ENCODE results near the gene PACSIN1.

Gene PACSIN1

GRCh38 chr6:34439442-34439841, 26.4 kb upstream of the PACSIN1 start:
- no peak for ATAC-seq (replicated peaks)
- Mint-ChIP-seq H3K4me3 (no peak overlapping the region), H3K4me1 (ENCODE audit: low read depth in 2 of 2) (peaks cover 0 to 1% of the 10 kb centered on the region in 2 donors), H3K9me3 (no peaks in the 10 kb centered on the region), H3K27me3 (no peaks in the 10 kb centered on the region), H3K27ac (no peak overlapping the region), H3K36me3 (ENCODE audit: insufficient read depth) (no peaks in the 10 kb centered on the region)
- DNase-seq: no peak

- Mint-ChIP-seq H3K9me3 (no peaks in the 10 kb centered on the region), H3K27ac (no peak overlapping the region), H3K4me3 (no peak overlapping the region), H3K4me1 (ENCODE audit: low read depth in 2 of 2) (peaks cover 0 to 1% of the 10 kb centered on the region in 2 donors), H3K36me3 (ENCODE audit: insufficient read depth) (no peaks in the 10 kb centered on the region), H3K27me3 (no peaks in the 10 kb centered on the region)
- ATAC-seq (replicated peaks) (no peak), DNase-seq (no peak)
Observed at GRCh38 chr6:34441526-34441925, 24.4 kb upstream of the PACSIN1 start.

GRCh38 chr6:34445313-34445860, 20.5 kb upstream of the PACSIN1 start:
- no peak overlapping the region for H3K27ac Mint-ChIP-seq
- ATAC-seq (replicated peaks): no peak
- H3K27me3 Mint-ChIP-seq: no peaks in the 10 kb centered on the region
- H3K9me3 Mint-ChIP-seq: no peaks in the 10 kb centered on the region
- H3K4me3 Mint-ChIP-seq: no peak overlapping the region
- DNase-seq: no peak
- no peaks in the 10 kb centered on the region for H3K36me3 Mint-ChIP-seq (ENCODE audit: insufficient read depth)
- peaks cover 0 to 1% of the 10 kb centered on the region in 2 donors for H3K4me1 Mint-ChIP-seq (ENCODE audit: low read depth in 2 of 2)

DNA sequence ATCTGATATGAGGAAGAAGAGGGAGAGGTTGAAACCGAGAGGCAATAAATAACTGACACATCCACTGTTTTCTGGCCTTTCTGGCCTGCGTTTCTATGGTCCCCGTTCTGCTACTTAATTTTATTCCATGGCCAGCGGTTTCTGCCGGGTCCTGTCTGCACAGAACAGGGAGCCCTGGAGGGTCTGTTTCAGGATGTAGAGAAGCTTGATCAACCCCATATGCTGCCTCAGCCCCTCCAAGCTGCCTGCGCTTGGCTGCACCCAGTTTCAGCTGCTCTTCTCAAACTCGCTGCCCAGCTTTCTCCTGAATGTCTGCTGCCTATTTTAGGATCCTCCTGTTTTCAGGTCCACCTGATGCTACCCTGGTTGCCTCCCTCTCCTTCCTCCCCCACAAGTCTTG, 18.5 kb upstream of the PACSIN1 start:
- Mint-ChIP-seq H3K9me3 (peaks cover 0 to 4% of the 10 kb centered on the region in 2 donors), H3K4me3 (no peak overlapping the region), H3K36me3 (ENCODE audit: insufficient read depth) (no peaks in the 10 kb centered on the region), H3K27me3 (no peaks in the 10 kb centered on the region), H3K27ac (no peak overlapping the region), H3K4me1 (ENCODE audit: low read depth in 2 of 2) (no peaks in the 10 kb centered on the region)
- ATAC-seq (replicated peaks) (no peak), DNase-seq (no peak)

DNA sequence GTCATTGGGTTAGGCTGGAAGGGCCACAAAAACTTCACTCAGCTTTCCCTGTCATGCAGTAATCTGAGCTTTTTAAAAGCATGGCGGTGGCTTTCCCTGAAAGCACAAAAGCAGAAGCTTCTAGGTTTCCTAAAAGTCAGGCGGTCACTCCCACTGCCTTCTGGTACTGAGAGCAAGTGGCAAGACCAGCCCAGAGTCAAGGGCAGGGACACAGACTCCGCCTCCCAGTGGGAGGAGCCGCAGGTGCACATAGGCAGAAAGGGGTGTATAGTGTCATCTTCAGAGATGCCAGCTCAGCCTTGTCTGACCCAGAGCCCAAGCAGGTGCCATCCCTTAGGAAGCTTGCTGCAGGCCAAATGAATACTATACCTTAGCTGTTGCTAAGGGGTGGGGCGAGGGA, 18.0 kb upstream of the PACSIN1 start:
- peaks cover 0 to 4% of the 10 kb centered on the region in 2 donors for H3K9me3 Mint-ChIP-seq
- H3K4me3 Mint-ChIP-seq: no peak overlapping the region
- H3K27me3 Mint-ChIP-seq: no peaks in the 10 kb centered on the region
- no peaks in the 10 kb centered on the region for H3K36me3 Mint-ChIP-seq (ENCODE audit: insufficient read depth)
- DNase-seq (no peak), ATAC-seq (replicated peaks) (no peak)
- H3K27ac Mint-ChIP-seq: no peak overlapping the region
- no peaks in the 10 kb centered on the region for H3K4me1 Mint-ChIP-seq (ENCODE audit: low read depth in 2 of 2)

DNA sequence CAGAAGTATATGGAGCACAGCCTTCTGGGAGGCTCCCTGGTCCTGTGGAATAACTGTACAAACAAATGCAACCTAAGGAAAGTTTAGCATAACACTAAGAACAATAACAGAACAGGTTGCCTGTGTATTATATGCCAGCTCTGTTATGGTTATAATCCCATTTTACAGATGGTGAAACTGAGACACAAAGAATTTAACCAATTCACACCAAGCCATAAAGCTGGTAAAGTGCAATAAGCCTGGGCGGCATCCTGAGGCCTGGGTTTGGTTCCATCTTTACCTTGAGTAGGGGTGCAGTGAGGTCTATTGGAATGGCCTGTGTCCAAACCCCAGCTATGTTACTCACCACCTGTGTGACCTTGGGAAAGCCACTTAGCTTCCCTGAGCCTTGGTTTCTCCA, 14.7 kb upstream of the PACSIN1 start:
- H3K27me3 Mint-ChIP-seq: no peaks in the 10 kb centered on the region
- H3K4me1 Mint-ChIP-seq (ENCODE audit: low read depth in 2 of 2): no peaks in the 10 kb centered on the region
- H3K9me3 Mint-ChIP-seq: peaks cover 0 to 4% of the 10 kb centered on the region in 2 donors
- DNase-seq: no peak
- no peak overlapping the region for H3K4me3 Mint-ChIP-seq
- H3K36me3 Mint-ChIP-seq (ENCODE audit: insufficient read depth): no peaks in the 10 kb centered on the region
- no peak for ATAC-seq (replicated peaks)
- no peak overlapping the region for H3K27ac Mint-ChIP-seq

- no peak for DNase-seq
- no peaks in the 10 kb centered on the region for H3K4me1 Mint-ChIP-seq (ENCODE audit: low read depth in 2 of 2)
- ATAC-seq (replicated peaks): no peak
- no peaks in the 10 kb centered on the region for H3K36me3 Mint-ChIP-seq (ENCODE audit: insufficient read depth)
- H3K27ac Mint-ChIP-seq: no peak overlapping the region
- peaks cover 0 to 4% of the 10 kb centered on the region in 2 donors for H3K9me3 Mint-ChIP-seq
- no peak overlapping the region for H3K4me3 Mint-ChIP-seq
- H3K27me3 Mint-ChIP-seq: no peaks in the 10 kb centered on the region
Observed at GRCh38 chr6:34455831-34456230, 10.0 kb upstream of the PACSIN1 start.

- no peaks in the 10 kb centered on the region for H3K9me3 Mint-ChIP-seq
Observed at GRCh38 chr6:34457382-34457741, 8.5 kb upstream of the PACSIN1 start.

DNA sequence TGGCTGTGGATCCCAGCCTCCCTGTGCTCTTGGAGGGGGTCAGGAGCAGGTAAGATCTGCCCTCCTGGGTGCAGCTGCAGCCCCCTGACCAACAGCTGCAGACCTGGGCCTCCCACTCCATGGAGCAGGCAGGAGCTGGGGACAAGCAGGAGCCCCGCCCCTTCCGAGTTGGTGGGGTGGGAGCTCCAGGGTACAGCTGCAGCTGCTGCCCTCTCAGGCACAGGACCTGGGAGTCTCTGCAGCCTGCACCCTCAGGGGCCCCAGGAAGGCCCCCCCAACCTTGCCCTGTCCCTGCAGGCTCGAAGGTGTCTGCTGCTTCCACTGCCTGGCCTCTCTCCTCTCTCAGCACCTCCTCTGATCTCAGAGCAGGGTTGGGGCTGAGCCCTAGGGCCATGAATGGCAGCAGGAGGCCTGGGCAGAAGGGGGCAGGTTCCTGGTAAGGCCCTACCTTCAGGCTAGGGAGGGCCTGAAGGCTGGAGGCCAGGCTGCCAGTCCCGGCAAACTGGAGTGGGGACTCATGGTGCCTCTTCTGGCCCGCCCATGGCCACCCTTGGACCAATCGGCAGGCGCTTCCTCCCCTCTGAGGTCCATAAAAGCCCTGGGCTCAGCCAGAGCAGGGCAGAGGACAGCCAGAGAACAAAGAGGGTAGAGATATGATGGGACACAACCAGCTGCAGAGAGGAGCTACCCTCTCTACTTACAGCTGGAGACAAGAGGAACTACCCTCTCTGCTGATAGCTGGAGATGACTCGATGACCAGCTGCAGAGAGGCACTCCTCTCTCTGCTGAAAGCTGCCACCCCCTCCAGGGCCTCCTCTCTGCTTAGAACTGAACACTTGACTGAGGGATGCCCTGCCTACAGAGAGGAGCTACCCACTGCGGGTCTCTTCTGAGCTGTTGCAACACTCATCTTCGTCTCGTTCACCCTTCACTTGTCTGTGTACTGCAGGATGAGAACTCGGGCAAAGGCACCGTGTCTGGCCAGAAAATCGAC, 7.8 kb upstream of the PACSIN1 start:
- no peak for ATAC-seq (replicated peaks)

More at GRCh38 chr6:34457382-34457741, 8.5 kb upstream of the PACSIN1 start:
- no peaks in the 10 kb centered on the region for H3K36me3 Mint-ChIP-seq (ENCODE audit: insufficient read depth)
- H3K27me3 Mint-ChIP-seq: peaks cover 0 to 2% of the 10 kb centered on the region in 2 donors
- no peak overlapping the region for H3K4me3 Mint-ChIP-seq
- H3K27ac Mint-ChIP-seq: no peak overlapping the region
- H3K4me1 Mint-ChIP-seq (ENCODE audit: low read depth in 2 of 2): no peaks in the 10 kb centered on the region
- DNase-seq (no peak), ATAC-seq (replicated peaks) (no peak)

GRCh38 chr6:34459899-34460593, 5.8 kb upstream of the PACSIN1 start:
- Mint-ChIP-seq H3K4me1 (ENCODE audit: low read depth in 2 of 2) (peaks cover 0 to under 1% of the 10 kb centered on the region in 2 donors), H3K9me3 (no peaks in the 10 kb centered on the region), H3K27ac (no peak overlapping the region), H3K27me3 (peaks cover 8 to 26% of the 10 kb centered on the region in 2 donors), H3K36me3 (ENCODE audit: insufficient read depth) (no peaks in the 10 kb centered on the region), H3K4me3 (no peak overlapping the region)
- ATAC-seq (replicated peaks): peak; percentile 78
- DNase-seq: peak; percentile 50 to 56 (median 50)

More for the DNA sequence above, 7.8 kb upstream of the PACSIN1 start:
- H3K27ac Mint-ChIP-seq: no peak overlapping the region
- no peak for DNase-seq
- no peaks in the 10 kb centered on the region for H3K36me3 Mint-ChIP-seq (ENCODE audit: insufficient read depth)
- no peak overlapping the region for H3K4me3 Mint-ChIP-seq
- H3K4me1 Mint-ChIP-seq (ENCODE audit: low read depth in 2 of 2): no peaks in the 10 kb centered on the region
- H3K9me3 Mint-ChIP-seq: no peaks in the 10 kb centered on the region
- H3K27me3 Mint-ChIP-seq: peaks cover 5 to 9% of the 10 kb centered on the region in 2 donors

DNA sequence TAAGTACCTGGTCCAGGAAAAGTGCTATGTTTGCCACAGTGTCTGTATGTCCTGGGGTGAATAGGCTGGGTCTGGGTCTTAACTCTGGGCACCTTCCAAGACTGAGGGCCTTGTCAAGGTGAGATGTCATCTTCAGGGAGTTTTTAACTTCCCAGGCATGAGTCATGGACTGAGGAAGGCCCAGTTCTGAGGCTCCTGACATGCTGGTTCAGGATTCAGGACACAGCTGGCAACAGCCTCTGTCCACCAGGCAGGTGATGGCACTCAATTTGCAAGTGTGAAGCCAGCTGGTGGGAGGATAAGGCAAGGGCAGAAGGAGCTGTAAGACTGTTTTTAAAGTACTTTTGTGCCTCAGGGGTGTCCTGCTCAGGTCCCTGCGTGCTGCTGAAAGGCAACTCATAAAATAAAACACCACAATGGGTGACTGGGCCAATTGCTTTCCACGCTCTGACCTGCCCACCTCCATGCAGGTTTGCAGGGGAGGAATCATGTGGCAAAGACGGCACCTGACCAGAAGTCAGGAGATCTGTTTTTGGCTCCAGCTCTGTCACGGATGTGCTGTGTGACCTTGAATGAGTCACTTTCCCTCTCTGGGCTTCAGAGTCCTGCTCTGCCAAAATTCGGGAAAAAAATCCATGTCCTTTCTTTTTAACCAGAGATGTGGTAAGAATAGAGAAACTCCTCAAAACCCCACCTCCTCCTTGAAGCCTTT, 4.9 kb upstream of the PACSIN1 start:
- Mint-ChIP-seq H3K4me3 (no peak overlapping the region), H3K27me3 (peaks cover 13 to 35% of the 10 kb centered on the region in 2 donors), H3K4me1 (ENCODE audit: low read depth in 2 of 2) (peaks cover 5 to 6% of the 10 kb centered on the region in 2 donors), H3K27ac (no peak overlapping the region), H3K9me3 (no peaks in the 10 kb centered on the region), H3K36me3 (ENCODE audit: insufficient read depth) (no peaks in the 10 kb centered on the region)
- ATAC-seq (replicated peaks) (no peak), DNase-seq (no peak)

GRCh38 chr6:34462010-34462409, 3.9 kb upstream of the PACSIN1 start:
- peaks cover 13 to 41% of the 10 kb centered on the region in 2 donors for H3K27me3 Mint-ChIP-seq
- ATAC-seq (replicated peaks) (no peak), DNase-seq (no peak)
- H3K27ac Mint-ChIP-seq: no peak overlapping the region
- peaks cover 5 to 6% of the 10 kb centered on the region in 2 donors for H3K4me1 Mint-ChIP-seq (ENCODE audit: low read depth in 2 of 2)
- no peaks in the 10 kb centered on the region for H3K36me3 Mint-ChIP-seq (ENCODE audit: insufficient read depth)
- H3K9me3 Mint-ChIP-seq: no peaks in the 10 kb centered on the region
- no peak overlapping the region for H3K4me3 Mint-ChIP-seq

DNA sequence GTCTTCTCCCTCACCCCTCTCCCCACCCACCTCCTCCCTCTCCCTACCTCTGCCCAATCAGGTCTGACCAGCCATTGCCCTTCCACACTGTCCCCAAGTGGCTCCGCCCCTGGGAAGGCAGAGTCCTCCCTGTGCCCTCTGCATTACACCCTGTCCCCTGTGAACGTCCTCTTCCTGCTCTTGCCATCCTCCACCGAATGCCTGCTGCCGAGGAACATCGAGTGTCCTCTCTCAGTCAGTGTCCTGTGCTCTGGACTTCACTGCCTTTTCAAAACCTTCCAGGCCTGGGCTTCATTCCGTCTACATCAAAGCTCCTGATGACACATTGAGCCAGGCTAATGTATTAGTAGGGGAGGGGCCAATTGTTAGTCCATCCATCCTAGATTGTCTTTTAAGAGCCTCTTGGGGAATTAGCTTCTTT, 3.3 kb upstream of the PACSIN1 start:
- H3K4me3 Mint-ChIP-seq: no peak overlapping the region
- H3K27ac Mint-ChIP-seq: no peak overlapping the region
- H3K27me3 Mint-ChIP-seq: peaks cover 13 to 41% of the 10 kb centered on the region in 2 donors

More for the DNA sequence above, 3.3 kb upstream of the PACSIN1 start:
- Mint-ChIP-seq H3K9me3 (no peaks in the 10 kb centered on the region), H3K36me3 (ENCODE audit: insufficient read depth) (no peaks in the 10 kb centered on the region), H3K4me1 (ENCODE audit: low read depth in 2 of 2) (peaks cover 5 to 6% of the 10 kb centered on the region in 2 donors)
- DNase-seq (no peak), ATAC-seq (replicated peaks) (no peak)

Data from effector memory CD8-positive, alpha-beta T cell (primary cell).